OCI-LY1 (cell line): ENCODE data around the gene POLR3B.

ENCODE experiments used
- H2AFZ ChIP-seq: fragments of 200-600 bp; sonication (generic), shearing (Covaris generic); 2 replicates; pipeline ENCODE4 v1.6.0; 2014; ENCODE audit warnings: antibody characterized with exemption, mild to moderate bottlenecking, low read length
- H3F3A ChIP-seq: fragments of 200-600 bp; sonication (generic), shearing (Covaris generic); 2 replicates; pipeline ENCODE4 v1.6.0; 2014; ENCODE audit warnings: mild to moderate bottlenecking, antibody characterized with exemption, low read length, moderate library complexity; ENCODE audit not compliant: insufficient read depth
- H3K27ac ChIP-seq: fragments of 200-600 bp; sonication (generic); 2 replicates; pipeline ENCODE4 v1.5.1; 2014; ENCODE audit warnings: low read length, mixed run types, mild to moderate bottlenecking, low read depth; ENCODE audit not compliant: poor library complexity, severe bottlenecking
- H3K27me3 ChIP-seq: fragments of 200-600 bp; sonication (generic); 2 replicates; pipeline ENCODE4 v1.6.0; 2014; ENCODE audit warnings: antibody characterized with exemption, mild to moderate bottlenecking, low read length, moderate library complexity; ENCODE audit not compliant: insufficient read depth
- H3K36me3 ChIP-seq: fragments of 200-600 bp; sonication (generic); 2 replicates; pipeline ENCODE4 v1.6.1; 2014; ENCODE audit warnings: mild to moderate bottlenecking, antibody characterized with exemption, low read length, moderate library complexity, mixed read lengths; ENCODE audit not compliant: insufficient read depth
- H3K4me1 ChIP-seq: fragments of 200-600 bp; sonication (generic); 2 replicates; pipeline ENCODE4 v1.5.1; 2014; ENCODE audit warnings: mild to moderate bottlenecking, low read length, moderate library complexity; ENCODE audit not compliant: insufficient read depth, severe bottlenecking
- H3K4me2 ChIP-seq: fragments of 200-600 bp; sonication (generic), shearing (Covaris generic); 2 replicates; pipeline ENCODE4 v1.6.1; 2014; ENCODE audit warnings: low read length
- H3K4me3 ChIP-seq: fragments of 200-600 bp; sonication (generic); 2 replicates; pipeline ENCODE4 v1.5.1; 2014; ENCODE audit warnings: low read length, low read depth, mild to moderate bottlenecking, mixed read lengths; ENCODE audit not compliant: poor library complexity, severe bottlenecking
- H3K79me2 ChIP-seq: fragments of 200-600 bp; shearing (Covaris generic); 2 replicates; pipeline ENCODE4 v1.6.1; 2016; ENCODE audit warnings: mixed run types, low read length, mixed read lengths; ENCODE audit not compliant: insufficient read depth
- H3K9ac ChIP-seq: fragments of 200-600 bp; sonication (generic), shearing (Covaris generic); 2 replicates; pipeline ENCODE4 v1.6.1; 2014; ENCODE audit warnings: mild to moderate bottlenecking, low read length, mixed read lengths
- H3K9me2 ChIP-seq: fragments of 200-600 bp; sonication (generic), shearing (Covaris generic); 2 replicates; pipeline ENCODE4 v1.6.1; 2014; ENCODE audit warnings: low read depth, mild to moderate bottlenecking, low read length, mixed read lengths
- H3K9me3 ChIP-seq: fragments of 200-600 bp; shearing (Covaris generic); 2 replicates; pipeline ENCODE4 v1.6.1; 2014; ENCODE audit warnings: low read length, mixed read lengths
- H4K20me1 ChIP-seq: fragments of 200-600 bp; sonication (generic), shearing (Covaris generic); 2 replicates; pipeline ENCODE4 v1.6.0; 2016; ENCODE audit warnings: mild to moderate bottlenecking, low read length; ENCODE audit not compliant: insufficient read depth
- CTCF ChIP-seq: fragments of 200-600 bp; sonication (generic), shearing (Covaris generic); IDR thresholded peaks from 2 replicates; pipeline ENCODE4 v1.5.1; 2017; ENCODE audit warnings: mild to moderate bottlenecking, antibody characterized with exemption, low read length, moderate library complexity, mixed read lengths
- EZH2 ChIP-seq: fragments of 200-600 bp; sonication (generic), shearing (Covaris generic); IDR thresholded peaks from 2 replicates; pipeline ENCODE4 v1.8.0; 2017; ENCODE audit warnings: borderline replicate concordance, mixed run types, mild to moderate bottlenecking, antibody characterized with exemption, low read length, moderate library complexity, mixed read lengths

The POLR3B gene

GRCh38 chr12:106358396-106359241 lies 1.1 kb downstream of the POLR3B start:
- Histone ChIP-seq H3K4me1 (peaks cover 22% of the 10 kb centered on the region), H3K27ac (peak overlapping the region; percentile 57), H2AFZ (no peak overlapping the region), H3K27me3 (no peaks in the 10 kb centered on the region), H3K9ac (peak overlapping the region; percentile 97), H4K20me1 (no peaks in the 10 kb centered on the region), H3K9me3 (no peaks in the 10 kb centered on the region), H3K9me2 (no peaks in the 10 kb centered on the region), H3K4me3 (peak overlapping the region; percentile 93), H3K4me2 (peak overlapping the region; percentile 97), H3K36me3 (no peaks in the 10 kb centered on the region), H3F3A (no peaks in the 10 kb centered on the region), H3K79me2 (peaks cover 23% of the 10 kb centered on the region)
- TF ChIP-seq CTCF (no peak), EZH2 (no peak)

GRCh38 chr12:106359646-106360399 lies 2.3 kb downstream of the POLR3B start:
- Histone ChIP-seq H3K9ac (no peak overlapping the region), H3F3A (no peaks in the 10 kb centered on the region), H4K20me1 (no peaks in the 10 kb centered on the region), H3K27me3 (no peaks in the 10 kb centered on the region), H3K27ac (no peak overlapping the region), H3K79me2 (peaks cover 23% of the 10 kb centered on the region), H3K9me3 (no peaks in the 10 kb centered on the region), H3K4me1 (peaks cover 22% of the 10 kb centered on the region), H3K36me3 (0 out of 2 replicates have a peak, but pooled peaks cover 4% of the 10 kb centered on the region), H3K9me2 (no peaks in the 10 kb centered on the region), H3K4me2 (no peak overlapping the region), H2AFZ (no peak overlapping the region), H3K4me3 (no peak overlapping the region)
- TF ChIP-seq EZH2: no peak
- TF ChIP-seq CTCF: no peak

GRCh38 chr12:106360400-106360994 lies 2.9 kb downstream of the POLR3B start:
- Histone ChIP-seq H3K9ac (no peak overlapping the region), H3K4me1 (peaks cover 22% of the 10 kb centered on the region), H4K20me1 (no peaks in the 10 kb centered on the region), H3K36me3 (0 out of 2 replicates have a peak, but pooled peaks cover 4% of the 10 kb centered on the region), H2AFZ (no peak overlapping the region), H3K4me2 (no peak overlapping the region), H3K27me3 (no peaks in the 10 kb centered on the region), H3K79me2 (peaks cover 23% of the 10 kb centered on the region), H3K9me2 (no peaks in the 10 kb centered on the region), H3K27ac (no peak overlapping the region), H3K4me3 (no peak overlapping the region), H3K9me3 (no peaks in the 10 kb centered on the region), H3F3A (no peaks in the 10 kb centered on the region)
- no peak for TF ChIP-seq CTCF
